ENCODE measurements around the gene LCN2.
A peak's percentile ranks its signal among the peaks of the same experiment; 100 is the strongest.
"Not testable (repeated sequence)": the region's sequence is repeated elsewhere in the genome, so short reads cannot be mapped to it uniquely, and the experiment has no call there.

The LCN2 gene

DNA sequence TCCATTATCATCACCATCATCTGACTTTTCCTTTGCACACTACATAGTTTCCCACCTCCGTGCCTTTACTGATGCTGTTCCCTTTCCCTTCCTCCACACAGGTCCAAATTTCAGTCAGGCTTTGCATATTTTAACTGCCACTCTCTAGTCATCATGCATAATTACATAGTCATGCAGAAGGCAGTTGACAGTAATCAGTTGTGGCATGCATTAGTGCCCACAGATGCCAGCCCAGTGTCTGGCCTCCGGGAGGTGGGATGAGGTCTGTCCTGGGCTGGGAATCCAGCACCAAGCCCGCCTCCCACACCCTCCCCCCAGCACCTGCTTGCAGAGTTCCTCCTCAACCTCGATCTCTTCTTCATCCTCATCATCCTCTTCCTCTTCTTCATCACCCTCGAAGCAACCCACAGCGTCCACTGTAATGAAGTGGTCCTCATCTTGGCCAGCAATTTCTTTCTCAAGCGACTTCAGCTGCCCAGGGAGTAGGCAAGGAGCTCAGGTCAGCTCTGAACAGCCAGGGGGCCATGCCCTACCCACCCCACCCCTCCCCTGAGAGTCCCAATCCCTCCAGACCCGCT lies 19.6 kb downstream of the LCN2 start:
- peak; percentile 42 for DNase-seq (ENCODE audit: low spot score)

- no peak for DNase-seq (ENCODE audit: low spot score)
These were observed 20.2 kb downstream of the LCN2 start for GRCh38 chr9:128169492-128169891.

DNA sequence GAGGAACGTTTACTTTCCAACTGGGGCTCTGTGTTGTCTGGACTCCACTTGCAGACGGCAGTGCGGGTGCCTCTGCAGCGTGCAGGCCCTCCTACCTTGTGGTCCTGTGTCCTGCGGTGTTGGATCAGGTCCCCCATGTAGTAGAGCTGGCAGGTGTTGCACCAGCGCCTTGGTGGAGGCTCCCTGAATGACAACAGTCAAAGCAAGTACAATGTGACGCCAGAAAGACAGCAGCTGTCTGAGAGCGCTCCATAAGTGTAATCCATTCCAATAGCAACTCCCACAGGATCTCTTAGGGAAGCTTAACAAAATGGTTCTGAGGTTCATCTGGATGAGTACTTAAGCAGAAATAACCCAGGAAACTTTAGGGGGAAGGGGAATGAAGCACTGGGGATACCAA lies 20.7 kb downstream of the LCN2 start:
- DNase-seq (ENCODE audit: low spot score), result no peak

- DNase-seq (ENCODE audit: low spot score), result no peak
These were observed 24.8 kb downstream of the LCN2 start for GRCh38 chr9:128174062-128174461.

- peak; percentile 61 for DNase-seq (ENCODE audit: low spot score)
These were observed 25.9 kb downstream of the LCN2 start for GRCh38 chr9:128175102-128175563.

- DNase-seq (ENCODE audit: low spot score), result no peak
These were observed 26.5 kb downstream of the LCN2 start for GRCh38 chr9:128175726-128176125.

DNA sequence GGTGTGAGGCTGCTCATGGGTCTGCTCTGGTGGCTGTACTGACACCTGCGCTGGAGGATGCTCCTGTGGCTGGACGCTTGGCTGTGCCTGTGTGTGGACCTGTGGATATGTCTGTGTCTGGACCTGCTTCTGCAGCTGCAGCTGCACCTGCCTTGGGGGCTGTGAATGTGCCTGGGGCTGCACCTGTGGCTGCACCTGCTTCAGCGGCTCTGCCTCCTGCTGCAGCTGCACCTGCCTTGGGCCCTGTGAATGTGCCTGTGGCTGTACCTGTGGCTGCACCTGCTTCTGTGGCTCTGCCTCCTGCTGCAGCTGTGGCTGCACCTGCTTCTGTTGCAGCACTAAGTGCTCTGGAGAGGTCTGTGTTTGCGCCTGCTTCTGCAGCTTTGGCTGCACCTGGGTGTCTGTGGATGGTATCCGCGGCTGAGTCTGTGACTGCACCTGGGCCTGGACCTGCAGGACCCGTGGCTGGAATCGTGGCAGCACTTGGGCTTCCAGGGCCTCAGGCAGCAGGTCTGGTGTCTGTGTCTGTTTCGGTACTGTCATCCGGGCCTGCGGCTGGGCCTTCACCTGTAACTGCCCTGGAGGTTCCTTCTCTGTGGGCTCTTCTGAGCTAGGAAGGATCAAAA lies 29.7 kb downstream of the LCN2 start:
- no peak for DNase-seq (ENCODE audit: low spot score)

- DNase-seq (ENCODE audit: low spot score), result no peak
These were observed 30.7 kb downstream of the LCN2 start for GRCh38 chr9:128180001-128180400.

- DNase-seq (ENCODE audit: low spot score), result no peak
These were observed 31.2 kb downstream of the LCN2 start for GRCh38 chr9:128180447-128180846.

DNA sequence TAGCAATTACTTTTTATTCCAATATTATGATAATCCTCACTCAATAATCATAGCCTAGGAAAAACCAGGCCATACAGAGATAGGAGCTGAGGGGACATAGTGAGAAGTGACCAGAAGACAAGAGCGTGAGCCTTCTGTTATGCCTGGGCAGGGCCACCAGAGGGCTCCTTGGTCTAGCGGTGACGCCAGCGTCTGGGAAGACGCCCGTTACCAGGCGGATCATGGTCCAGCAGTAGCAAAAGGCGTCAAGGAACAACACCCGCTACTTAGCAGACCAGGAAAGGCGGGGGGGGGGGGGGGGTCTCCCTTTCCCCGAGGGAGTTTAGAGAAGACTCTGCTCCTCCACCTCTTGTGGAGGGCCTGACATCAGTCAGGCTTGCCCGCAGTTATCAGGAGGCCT lies 32.2 kb downstream of the LCN2 start:
- DNase-seq (ENCODE audit: low spot score), result not testable (repeated sequence)

DNA sequence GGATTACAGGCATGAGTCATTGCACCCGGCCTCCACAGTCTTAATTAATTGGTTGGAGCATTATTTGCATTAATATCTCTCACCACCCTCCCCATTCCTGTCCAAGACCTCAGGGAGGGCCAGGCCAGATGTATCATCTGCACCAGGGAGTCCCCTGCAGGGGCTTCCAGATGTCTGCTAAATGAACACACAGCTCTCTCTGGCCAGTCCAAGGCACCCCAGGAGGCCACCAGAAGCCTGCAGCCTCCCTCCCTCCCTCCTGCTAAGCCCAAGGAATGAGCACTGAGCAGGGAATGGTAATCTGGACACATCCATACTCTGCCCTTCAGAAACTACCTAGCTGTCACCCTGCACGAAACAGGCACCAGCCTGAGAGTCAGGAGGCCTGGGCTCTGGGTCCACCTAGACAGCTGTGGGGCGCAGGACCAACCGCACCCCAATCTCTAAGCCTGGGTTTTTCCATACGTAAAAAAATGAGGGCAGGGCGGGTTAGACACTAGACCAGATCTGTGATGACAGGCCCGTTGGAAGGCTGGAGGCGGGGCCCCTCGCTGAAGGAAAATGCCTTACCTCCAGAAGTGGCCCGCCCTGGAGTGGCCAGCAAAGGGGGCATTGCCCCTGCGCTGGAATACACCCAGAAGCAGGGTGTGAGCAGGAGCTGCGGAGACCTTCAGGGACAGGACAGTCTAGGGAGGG lies 33.8 kb downstream of the LCN2 start:
- no peak for DNase-seq (ENCODE audit: low spot score)

- DNase-seq (ENCODE audit: low spot score), result no peak
These were observed 37.0 kb downstream of the LCN2 start for GRCh38 chr9:128185979-128186965.

- no peak for DNase-seq (ENCODE audit: low spot score)
These were observed 38.1 kb downstream of the LCN2 start for GRCh38 chr9:128187361-128187760.

GRCh38 chr9:128188209-128188608 lies 39.0 kb downstream of the LCN2 start:
- DNase-seq (ENCODE audit: low spot score), result no peak

- no peak for DNase-seq (ENCODE audit: low spot score)
These were observed 40.8 kb downstream of the LCN2 start for GRCh38 chr9:128190013-128190412.

- no peak for DNase-seq (ENCODE audit: low spot score)
These were observed 41.5 kb downstream of the LCN2 start for GRCh38 chr9:128190516-128191405.

GRCh38 chr9:128191406-128192046 lies 42.3 kb downstream of the LCN2 start, which contains the start of gene CIZ1:
CIZ1 (minus strand) TSS chr9:128191572; CDS start chr9:128190857, 715 bp downstream.
- peak; percentile 95 for DNase-seq (ENCODE audit: low spot score)

DNA sequence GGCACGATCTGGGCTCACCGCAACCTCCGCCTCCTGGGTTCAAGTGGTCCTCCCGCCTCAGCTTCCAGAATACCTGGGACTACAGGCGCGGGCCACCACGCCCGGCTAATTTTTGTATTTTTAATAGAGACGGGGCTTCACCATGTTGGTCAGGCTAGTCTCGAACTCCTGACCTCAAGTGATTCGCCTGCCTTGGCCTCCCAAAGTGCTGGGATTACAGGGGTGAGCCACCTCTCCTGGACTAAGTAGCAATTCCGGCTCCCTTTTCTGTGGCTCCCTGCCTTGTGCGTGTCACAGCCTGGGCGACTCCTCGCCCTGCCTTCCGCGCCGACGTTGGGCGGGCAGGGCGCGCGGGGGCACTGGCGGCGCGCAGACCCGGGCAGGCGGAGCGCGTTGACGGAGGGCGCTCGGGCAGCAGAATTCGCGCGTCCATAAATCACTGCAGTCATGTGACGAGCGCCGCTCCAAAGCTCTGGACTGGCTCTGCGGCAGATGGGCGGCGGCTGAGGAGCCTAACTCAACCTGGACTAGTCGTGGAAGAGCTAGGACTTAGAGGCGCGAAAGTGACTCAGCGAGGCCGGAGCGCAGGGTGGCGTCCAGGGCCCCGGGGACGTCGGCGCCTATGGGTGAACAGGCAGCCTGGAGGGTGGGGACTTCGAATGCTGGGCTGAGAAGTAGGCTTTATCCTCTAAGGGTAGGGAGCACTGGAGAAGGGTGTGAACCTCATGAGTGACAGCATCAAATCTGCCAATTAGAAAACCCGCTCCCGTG lies 43.5 kb downstream of the LCN2 start:
- peak; percentile 89 for DNase-seq (ENCODE audit: low spot score)

GRCh38 chr9:128193469-128194096 lies 44.3 kb downstream of the LCN2 start:
- DNase-seq (ENCODE audit: low spot score), result no peak
